CD4-positive, alpha-beta T cell (primary cell): Measurements from ENCODE around the gene VAMP2. TPM values are rescaled to one million over a fixed set of nuclear protein-coding genes. Genes with fewer than 3 reads are reported as not detected.

Source experiments
- ATAC-seq: fragments of 200-7000 bp; cut with Tn5 transposase; one replicate; pipeline ENCODE4 v1.10.0; 2022; ENCODE audit warnings: mild to moderate bottlenecking; ENCODE audit not compliant: poor library complexity
- CTCF ChIA-PET: fragments of 350-600 bp; sonication (Branson Sonifier 250); formaldehyde crosslinking; loops from one replicate; lab custom pipeline; 2021; ENCODE audit warnings: antibody characterized with exemption, inconsistent platforms; lab: Charles Lee
- POLR2A ChIA-PET: fragments of 350-600 bp; sonication (Branson Sonifier 250); formaldehyde crosslinking; loops from one replicate; lab custom pipeline; 2021; ENCODE audit warnings: antibody characterized with exemption, inconsistent platforms; lab: Charles Lee
- DNase-seq, 14 experiments: peaks; one replicate each; pipeline ENCODE4 v3.0.0-alpha.2; 2013 to 2020; ENCODE audit warnings: mixed read lengths in 2 of 14
- H3K27ac ChIP-seq, 2 donors: one replicate each; pipeline versions ENCODE4 v1.5.1 to v1.7.0; 2013; ENCODE audit warnings: low read length in 2 of 2, low read depth in 1 of 2, mild to moderate bottlenecking in 1 of 2
- H3K27me3 ChIP-seq, 2 experiments: 1 replicate in 1 of 2; 2 replicates in 1 of 2; pipeline versions ENCODE4 v1.6.1 to v1.7.0; 2013; ENCODE audit warnings: low read length in 2 of 2, control low read depth in 1 of 2, mild to moderate bottlenecking in 1 of 2, moderate library complexity in 1 of 2; ENCODE audit not compliant: insufficient read depth in 2 of 2, control insufficient read depth in 1 of 2
- H3K36me3 ChIP-seq: one replicate; pipeline ENCODE4 v1.6.1; 2013; ENCODE audit warnings: low read length, control low read depth; ENCODE audit not compliant: insufficient read depth
- H3K4me1 ChIP-seq: one replicate; pipeline ENCODE4 v1.6.1; 2013; ENCODE audit warnings: low read length, control low read depth; ENCODE audit not compliant: insufficient read depth
- H3K4me3 ChIP-seq: one replicate; pipeline ENCODE4 v1.5.1; 2013; ENCODE audit warnings: mild to moderate bottlenecking, low read length, moderate library complexity
- H3K9me3 ChIP-seq, 2 experiments: 1 replicate in 1 of 2; 2 replicates in 1 of 2; pipeline versions ENCODE4 v1.6.1 to v1.7.0; 2013; ENCODE audit warnings: low read length in 2 of 2, mild to moderate bottlenecking in 2 of 2, control low read depth in 1 of 2, moderate library complexity in 1 of 2; ENCODE audit not compliant: control insufficient read depth in 1 of 2, insufficient read depth in 1 of 2
- H3K27ac Mint-ChIP-seq: one replicate; pipeline ENCODE4 v1.8.0; 2020; ENCODE audit warnings: mixed read lengths
- H3K27me3 Mint-ChIP-seq: one replicate; pipeline ENCODE4 v1.8.0; 2021; ENCODE audit warnings: mixed read lengths
- H3K36me3 Mint-ChIP-seq: one replicate; pipeline ENCODE4 v1.8.0; 2021; ENCODE audit warnings: low read depth, mixed read lengths
- H3K4me1 Mint-ChIP-seq: one replicate; pipeline ENCODE4 v1.8.0; 2021; ENCODE audit warnings: low read depth, mixed read lengths
- H3K4me3 Mint-ChIP-seq: one replicate; pipeline ENCODE4 v1.8.0; 2020; ENCODE audit warnings: mild to moderate bottlenecking, mixed read lengths
- H3K9me3 Mint-ChIP-seq: one replicate; pipeline ENCODE4 v1.8.0; 2020; ENCODE audit warnings: mixed read lengths
- CTCF ChIP-seq: fragments of 200-600 bp; IDR thresholded peaks from one replicate; pipeline ENCODE4 v1.8.0; 2022; ENCODE audit warnings: antibody characterized with exemption, mild to moderate bottlenecking
- intact Hi-C, 2 experiments: fragments of 100-400 bp; cut with DNase I in 1 of 2; cut with micrococcal nuclease in 1 of 2; formaldehyde crosslinking; loops; one replicate each; pipeline versions ENCODE4 v1.15.1 to v1.9.0; 2023 to 2025; cut with DNase I, micrococcal nuclease
- total RNA-seq, 174 experiments: library from RNA in 2 of 174; stranded (reverse) in 2 of 174; gene quantifications; one replicate each; pipeline ENCODE4 v1.2.3 and lab custom pipeline; 2021 to 2026

VAMP2 gene
- total RNA-seq, 2 experiments from 2014 or later = 351 to 366 TPM

GRCh38 chr17:8154608-8155155, 8.1 kb downstream of the VAMP2 start:
- no peaks in the 10 kb centered on the region for H3K27me3 ChIP-seq

GRCh38 chr17:8153957-8154607, 8.7 kb downstream of the VAMP2 start:
- DNase-seq = peak; percentile 63 to 98 (median 90)
- H3K27ac ChIP-seq = peak overlapping the region; percentile 99 to 100
- intact Hi-C loops = loop anchor here (10.0 kb wide), 2 partner anchors 319 to 669 kb away; partner anchors contain the start of genes KDM6B (in 1 of the 2), POLR2A (in 1 of the 2) and SLC35G6 (in 1 of the 2)
- peaks cover 71% of the 10 kb centered on the region for H3K36me3 Mint-ChIP-seq
- H3K27me3 Mint-ChIP-seq = peaks cover 4% of the 10 kb centered on the region
- peaks cover 30% of the 10 kb centered on the region for H3K36me3 ChIP-seq
- no peak overlapping the region for H3K4me3 Mint-ChIP-seq
- H3K4me1 Mint-ChIP-seq = peaks cover 60% of the 10 kb centered on the region
- peak overlapping the region; percentile 86 for H3K4me3 ChIP-seq
- H3K27me3 ChIP-seq = no peaks in the 10 kb centered on the region
- TF ChIP-seq CTCF = no peak
- no peaks in the 10 kb centered on the region for H3K9me3 Mint-ChIP-seq
- CTCF ChIA-PET = interaction anchor here (1.1 to 2.0 kb wide), 2 partner anchors 13 to 15 kb away, joined by 3 to 6 read pairs; no protein-coding TSS in a partner anchor
- no peaks in the 10 kb centered on the region for H3K9me3 ChIP-seq
- H3K4me1 ChIP-seq = peaks cover 87% of the 10 kb centered on the region
- no peak overlapping the region for H3K27ac Mint-ChIP-seq
- peak; percentile 8 for ATAC-seq
- POLR2A ChIA-PET = interaction anchor here (0.6 to 16.4 kb wide), 11 partner anchors 9 to 141 kb away, joined by 3 to 419 read pairs (median 19); partner anchors contain the start of genes BORCS6, CTC1, SLC25A35 and TMEM107

More at GRCh38 chr17:8154608-8155155, 8.1 kb downstream of the VAMP2 start:
- Mint-ChIP-seq H3K9me3 (no peaks in the 10 kb centered on the region), H3K36me3 (peaks cover 66% of the 10 kb centered on the region), H3K4me1 (peaks cover 62% of the 10 kb centered on the region), H3K4me3 (no peak overlapping the region), H3K27me3 (peaks cover 4% of the 10 kb centered on the region), H3K27ac (no peak overlapping the region)
- no peak for TF ChIP-seq CTCF
- POLR2A ChIA-PET = interaction anchor here (0.7 to 16.4 kb wide), 10 partner anchors 9 to 141 kb away, joined by 4 to 419 read pairs (median 26); partner anchors contain the start of genes BORCS6, SLC25A35, TMEM107 and VAMP2
- ATAC-seq (no peak), DNase-seq (no peak)
- Histone ChIP-seq H3K4me3 (peak overlapping the region; percentile 86), H3K4me1 (peaks cover 88% of the 10 kb centered on the region), H3K9me3 (no peaks in the 10 kb centered on the region), H3K27ac (peak overlapping the region; percentile 99 to 100), H3K36me3 (peaks cover 30% of the 10 kb centered on the region)
- CTCF ChIA-PET = interaction anchor here (1.1 to 3.1 kb wide), 3 partner anchors 14 to 16 kb away, joined by 3 to 32 read pairs (median 6); no protein-coding TSS in a partner anchor
- intact Hi-C loops = loop anchor here (5.0 to 10.0 kb wide), 4 partner anchors 93 to 670 kb away; partner anchors contain the start of genes CTC1 (in 1 of the 2), KDM6B (in 1 of the 2), PFAS (in 1 of the 2) and POLR2A (in 1 of the 2)

- H3K4me1 ChIP-seq = peaks cover 83% of the 10 kb centered on the region
- DNase-seq (peak in 3 of 14 experiments; percentile 58 to 77 (median 68)), ATAC-seq (no peak)
- peak overlapping the region; percentile 99 to 100 for H3K27ac ChIP-seq
- H3K9me3 ChIP-seq = no peaks in the 10 kb centered on the region
- H3K4me3 Mint-ChIP-seq = peak overlapping the region; percentile 95
- TF ChIP-seq CTCF = no peak
- peaks cover 4% of the 10 kb centered on the region for H3K27me3 Mint-ChIP-seq
- CTCF ChIA-PET = interaction anchor here (1.0 to 2.0 kb wide), 3 partner anchors 13 to 16 kb away, joined by 3 to 6 read pairs (median 4); no protein-coding TSS in a partner anchor
- peaks cover 71% of the 10 kb centered on the region for H3K36me3 Mint-ChIP-seq
- peaks cover 55% of the 10 kb centered on the region for H3K4me1 Mint-ChIP-seq
- H3K27ac Mint-ChIP-seq = no peak overlapping the region
- intact Hi-C loops = loop anchor here (10.0 kb wide), 2 partner anchors 319 to 669 kb away; partner anchors contain the start of genes KDM6B (in 1 of the 2), POLR2A (in 1 of the 2) and SLC35G6 (in 1 of the 2)
- peak overlapping the region; percentile 86 for H3K4me3 ChIP-seq
- POLR2A ChIA-PET = interaction anchor here (0.6 to 16.4 kb wide), 10 partner anchors 10 to 142 kb away, joined by 3 to 419 read pairs (median 22); partner anchors contain the start of genes BORCS6, CTC1, SLC25A35 and TMEM107
- no peaks in the 10 kb centered on the region for H3K9me3 Mint-ChIP-seq
- H3K36me3 ChIP-seq = peaks cover 31% of the 10 kb centered on the region
- no peaks in the 10 kb centered on the region for H3K27me3 ChIP-seq
Measured at GRCh38 chr17:8153525-8153956, 9.2 kb downstream of the VAMP2 start.
